Activated gamma-delta T cell (primary cell): Measurements from ENCODE around the gene CD34.

Experiments
- DNase-seq: peaks from one replicate; lab custom pipeline; 2025; lab: John Stamatoyannopoulos, UW

Gene CD34

DNA sequence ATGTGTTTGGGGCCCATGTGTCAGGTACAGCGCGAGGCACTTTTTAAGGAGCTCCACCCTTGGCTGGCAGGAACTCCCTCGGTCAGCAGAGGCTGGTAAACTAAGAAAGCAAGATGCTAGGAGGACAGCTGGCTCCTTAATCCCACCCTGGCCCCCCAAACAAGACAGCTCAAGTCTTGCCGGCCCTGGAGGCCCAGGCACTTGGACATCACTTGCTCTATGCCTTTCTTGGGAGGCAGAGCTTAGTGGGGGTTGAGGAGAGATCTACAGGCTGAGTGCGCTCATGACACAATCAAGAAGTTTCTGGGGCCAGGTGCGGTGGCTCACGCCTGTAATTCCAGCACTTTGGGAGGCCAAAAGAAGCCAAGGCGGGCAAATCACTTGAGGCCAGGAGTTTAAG is 78.1 kb downstream of the CD34 start:
- no peak for DNase-seq

- DNase-seq: no peak
Observed at GRCh38 chr1:207831517-207832327, 79.2 kb downstream of the CD34 start.
